H9 (cell line): ENCODE data around the gene TPCN2. TPM values are rescaled to one million over a fixed set of nuclear protein-coding genes. Genes with fewer than 3 reads are reported as not detected.

Experiments
- DNase-seq: peaks from one replicate; pipeline ENCODE4 v3.0.0-alpha.2; 2017
- H2AFZ ChIP-seq: one replicate; pipeline ENCODE4 v1.6.1; 2013; ENCODE audit warnings: mild to moderate bottlenecking, low read length, control low read depth, moderate library complexity
- H2AK5ac ChIP-seq: 2 replicates; pipeline ENCODE4 v1.6.1; 2013; ENCODE audit warnings: low read length, control low read depth, mixed read lengths; ENCODE audit not compliant: insufficient read length
- H2BK120ac ChIP-seq: one replicate; pipeline ENCODE4 v1.6.1; 2013; ENCODE audit warnings: low read depth, mild to moderate bottlenecking, low read length, control low read depth, inconsistent platforms; ENCODE audit not compliant: poor library complexity, severe bottlenecking
- H2BK12ac ChIP-seq: 2 replicates; pipeline ENCODE4 v1.6.1; 2013; ENCODE audit warnings: low read length, control low read depth, mixed read lengths, low read depth; ENCODE audit not compliant: insufficient read length
- H2BK15ac ChIP-seq: 2 replicates; pipeline ENCODE4 v1.6.1; 2013; ENCODE audit warnings: low read depth, low read length, control low read depth
- H2BK20ac ChIP-seq: one replicate; pipeline ENCODE4 v1.6.1; 2013; ENCODE audit warnings: low read depth, mild to moderate bottlenecking, low read length, control low read depth, inconsistent platforms; ENCODE audit not compliant: poor library complexity, severe bottlenecking
- H2BK5ac ChIP-seq: 2 replicates; pipeline ENCODE4 v1.6.1; 2013; ENCODE audit warnings: low read length, control low read depth, mixed read lengths; ENCODE audit not compliant: insufficient read length
- H3K14ac ChIP-seq: 2 replicates; pipeline ENCODE4 v1.6.1; 2013; ENCODE audit warnings: low read length, control low read depth; ENCODE audit not compliant: insufficient read depth
- H3K18ac ChIP-seq: 2 replicates; pipeline ENCODE4 v1.6.1; 2013; ENCODE audit warnings: low read depth, mild to moderate bottlenecking, mixed read lengths, low read length, control low read depth; ENCODE audit not compliant: insufficient read length
- H3K23ac ChIP-seq: 2 replicates; pipeline ENCODE4 v1.6.1; 2013; ENCODE audit warnings: low read length, control low read depth, mixed read lengths, low read depth; ENCODE audit not compliant: insufficient read length
- H3K23me2 ChIP-seq: 2 replicates; pipeline ENCODE4 v1.6.1; 2013; ENCODE audit warnings: low read depth, mild to moderate bottlenecking, mixed read lengths, low read length, control low read depth; ENCODE audit not compliant: insufficient read length, poor library complexity, severe bottlenecking
- H3K27ac ChIP-seq: 2 replicates; pipeline ENCODE4 v1.5.1; 2013; ENCODE audit warnings: low read length, control low read depth, mixed read lengths, low read depth; ENCODE audit not compliant: insufficient read length
- H3K27me3 ChIP-seq: 2 replicates; pipeline ENCODE4 v1.6.1; 2013; ENCODE audit warnings: low read length, control low read depth, inconsistent platforms; ENCODE audit not compliant: insufficient read depth
- H3K4ac ChIP-seq: 2 replicates; pipeline ENCODE4 v1.6.1; 2013; ENCODE audit warnings: low read depth, mild to moderate bottlenecking, control low read depth, inconsistent platforms, low read length, moderate library complexity
- H3K4me1 ChIP-seq: 2 replicates; pipeline ENCODE4 v1.6.1; 2013; ENCODE audit warnings: low read length, control low read depth, inconsistent platforms; ENCODE audit not compliant: insufficient read depth
- H3K4me2 ChIP-seq: 2 replicates; pipeline ENCODE4 v1.6.1; 2013; ENCODE audit warnings: low read length, control low read depth, mixed read lengths; ENCODE audit not compliant: insufficient read length, insufficient read depth
- H3K56ac ChIP-seq: 2 replicates; pipeline ENCODE4 v1.6.1; 2013; ENCODE audit warnings: low read depth, mild to moderate bottlenecking, mixed read lengths, low read length, control low read depth; ENCODE audit not compliant: insufficient read length
- H3K79me1 ChIP-seq: 2 replicates; pipeline ENCODE4 v1.6.1; 2013; ENCODE audit warnings: low read depth, mild to moderate bottlenecking, moderate library complexity, low read length, control low read depth, inconsistent platforms; ENCODE audit not compliant: insufficient read depth, poor library complexity, severe bottlenecking
- H3K79me2 ChIP-seq: 2 replicates; pipeline ENCODE4 v1.6.1; 2013; ENCODE audit warnings: low read length, control low read depth, inconsistent platforms; ENCODE audit not compliant: insufficient read depth
- H3K9ac ChIP-seq: 2 replicates; pipeline ENCODE4 v1.6.1; 2013; ENCODE audit warnings: low read length, control low read depth, mixed read lengths; ENCODE audit not compliant: insufficient read length; ENCODE audit errors: extremely low read depth
- H3K9me3 ChIP-seq: one replicate; pipeline ENCODE4 v1.6.1; 2013; ENCODE audit warnings: low read depth, low read length, inconsistent platforms; ENCODE audit not compliant: control insufficient read depth
- H3T11ph ChIP-seq: one replicate; pipeline ENCODE4 v1.6.1; 2013; ENCODE audit warnings: mild to moderate bottlenecking, low read length, control low read depth, inconsistent platforms
- H4K20me1 ChIP-seq: one replicate; pipeline ENCODE4 v1.6.1; 2013; ENCODE audit not compliant: control insufficient read depth, insufficient read length, insufficient read depth
- H4K5ac ChIP-seq: 2 replicates; pipeline ENCODE4 v1.6.1; 2013; ENCODE audit warnings: low read depth, mild to moderate bottlenecking, mixed read lengths, low read length, control low read depth; ENCODE audit not compliant: insufficient read length
- H4K8ac ChIP-seq: replicated peaks from 2 replicates; pipeline ENCODE4 v1.6.1; 2013; ENCODE audit warnings: low read length, control low read depth, mixed read lengths, low read depth; ENCODE audit not compliant: insufficient read length
- H4K91ac ChIP-seq: 2 replicates; pipeline ENCODE4 v1.6.1; 2013; ENCODE audit warnings: low read depth, mild to moderate bottlenecking, moderate library complexity, mixed read lengths, low read length, control low read depth; ENCODE audit not compliant: insufficient read length
- H3K27ac Mint-ChIP-seq, 3 experiments: 2 replicates in 2 of 3; 3 replicates in 1 of 3; pipeline ENCODE4 v1.8.0; 2020 to 2021; ENCODE audit warnings: mixed read lengths in 3 of 3, mild to moderate bottlenecking in 1 of 3, moderate library complexity in 1 of 3
- H3K27me3 Mint-ChIP-seq: 2 replicates; pipeline ENCODE4 v1.8.0; 2021; ENCODE audit warnings: low read depth, mild to moderate bottlenecking, moderate library complexity, mixed read lengths
- H3K36me3 Mint-ChIP-seq, 3 experiments: 2 replicates in 2 of 3; 3 replicates in 1 of 3; pipeline ENCODE4 v1.8.0; 2020 to 2021; ENCODE audit warnings: low read depth in 3 of 3, mixed read lengths in 3 of 3; ENCODE audit not compliant: insufficient read depth in 1 of 3
- H3K4me1 Mint-ChIP-seq, 2 experiments: 2 replicates each; pipeline ENCODE4 v1.8.0; 2020; ENCODE audit warnings: mixed read lengths in 2 of 2
- H3K4me3 Mint-ChIP-seq, 2 experiments: 2 replicates in 1 of 2; 3 replicates in 1 of 2; pipeline ENCODE4 v1.8.0; 2020 to 2021; ENCODE audit warnings: mild to moderate bottlenecking in 2 of 2, mixed read lengths in 2 of 2, moderate library complexity in 1 of 2
- H3K9me3 Mint-ChIP-seq, 2 experiments: 2 replicates in 1 of 2; 3 replicates in 1 of 2; pipeline ENCODE4 v1.8.0; 2020; ENCODE audit warnings: mild to moderate bottlenecking in 2 of 2, mixed read lengths in 2 of 2, moderate library complexity in 1 of 2
- CTCF ChIP-seq: fragments of 200-600 bp; sonication (generic); conservative IDR thresholded peaks from 3 replicates; pipeline ENCODE4 v1.8.0; 2021; ENCODE audit warnings: antibody characterized with exemption, mild to moderate bottlenecking
- WGBS: extraction: QIAGEN DNeasy Blood & Tissue Kit; methylation state at CpG from one replicate; pipeline ENCODE4 v1.1.7; 2013; ENCODE audit warnings: missing lambda C conversion rate, low lambda C conversion rate, mixed read lengths; ENCODE audit not compliant: insufficient read length; ENCODE audit errors: extremely low coverage; 5-methylcytosine and 5-hydroxymethylcytosine counted together
- total RNA-seq: library from RNA; stranded (reverse); gene quantifications from 2 replicates; pipeline ENCODE4 v1.2.1, GENCODE V29; 2021

Gene TPCN2
- total RNA-seq, 1 experiment from 2014 or later, result 16.8 TPM

GRCh38 chr11:69041516-69041915 lies 7.2 kb upstream of the TPCN2 start:
- Histone ChIP-seq H3K4me1 (no peaks in the 10 kb centered on the region; the same call in 1 of the 2 replicates), H2BK120ac (no peak overlapping the region), H4K5ac (no peak overlapping the region), H3K9ac (no peak overlapping the region), H2BK15ac (no peak overlapping the region), H3K27ac (no peak overlapping the region), H3T11ph (no peak overlapping the region), H4K20me1 (no peaks in the 10 kb centered on the region), H4K91ac (no peak overlapping the region), H3K14ac (no peak overlapping the region), H2AK5ac (no peak overlapping the region), H3K27me3 (no peaks in the 10 kb centered on the region), H3K79me2 (no peaks in the 10 kb centered on the region), H3K9me3 (no peaks in the 10 kb centered on the region), H3K23ac (no peak overlapping the region), H3K4ac (no peak overlapping the region), H3K4me2 (no peak overlapping the region), H3K23me2 (no peaks in the 10 kb centered on the region), H3K18ac (no peak overlapping the region), H2AFZ (no peak overlapping the region), H4K8ac (no peak overlapping the region), H2BK5ac (no peak overlapping the region), H2BK12ac (no peak overlapping the region), H2BK20ac (no peak overlapping the region), H3K79me1 (no peaks in the 10 kb centered on the region), H3K56ac (no peak overlapping the region)
- Mint-ChIP-seq H3K27me3 (no peaks in the 10 kb centered on the region), H3K27ac (no peak overlapping the region; a peak in 2 of 7 replicates), H3K4me3 (no peak overlapping the region; a peak in 1 of 5 replicates), H3K9me3 (no peaks in the 10 kb centered on the region), H3K36me3 (no peaks in the 10 kb centered on the region), H3K4me1 (peaks cover 30 to 32% of the 10 kb centered on the region in 2 experiments)
- TF ChIP-seq CTCF, result no peak
- DNase-seq, result no peak
- no CpG with 5 or more reads among the region's 2 CpGs for WGBS
